HepG2 (cell line): ENCODE measurements around the gene HSPA1A. TPM values are rescaled to one million over a fixed set of nuclear protein-coding genes. Genes with fewer than 3 reads are reported as not detected.

Experiments used
- ARNTL ChIP-seq: sonication (generic); formaldehyde crosslinking; IDR thresholded peaks from 2 replicates; pipeline ENCODE4 v1.4.0; 2020; ENCODE audit warnings: mild to moderate bottlenecking, missing genetic modification reagents
- CEBPG ChIP-seq: IDR thresholded peaks from 2 replicates; pipeline ENCODE4 v1.6.1; 2016
- CHCHD3 ChIP-seq: sonication (generic); formaldehyde crosslinking; IDR thresholded peaks from 2 replicates; pipeline ENCODE4 v1.8.0; 2022; ENCODE audit warnings: mild to moderate bottlenecking, missing genetic modification reagents, moderate library complexity
- CTCF ChIP-seq: sonication (generic); formaldehyde crosslinking; IDR thresholded peaks from 2 replicates; pipeline ENCODE4 v1.5.0; 2020; ENCODE audit warnings: mild to moderate bottlenecking, missing genetic modification reagents, moderate library complexity
- E2F5 ChIP-seq: sonication (generic); formaldehyde crosslinking; conservative IDR thresholded peaks from 2 replicates; pipeline ENCODE4 v1.4.0; 2020; ENCODE audit warnings: missing genetic modification reagents
- FIP1L1 ChIP-seq: fragments of 200-400 bp; formaldehyde crosslinking; IDR thresholded peaks from 2 replicates; pipeline ENCODE4 v1.6.1; 2018; ENCODE audit warnings: low read depth, mild to moderate bottlenecking, low read length, moderate library complexity, borderline replicate concordance; ENCODE audit not compliant: insufficient read depth
- FOXP4 ChIP-seq: sonication (generic); formaldehyde crosslinking; IDR thresholded peaks from 2 replicates; pipeline ENCODE4 v1.4.0; 2020; ENCODE audit warnings: missing genetic modification reagents
- HNF4G ChIP-seq, 2 experiments: sonication (generic) in 1 of 2; formaldehyde crosslinking in 1 of 2; IDR thresholded peaks; 2 replicates each; pipeline versions ENCODE4 v1.4.0 to v1.6.1; 2011 to 2020; ENCODE audit warnings: borderline replicate concordance in 2 of 2, low read depth in 2 of 2, mild to moderate bottlenecking in 2 of 2, low read length in 1 of 2, missing genetic modification reagents in 1 of 2, moderate library complexity in 1 of 2
- JDP2 ChIP-seq: sonication (generic); formaldehyde crosslinking; IDR thresholded peaks from 2 replicates; pipeline ENCODE4 v1.8.1; 2022; ENCODE audit warnings: missing genetic modification reagents, borderline replicate concordance
- MAFK ChIP-seq, 2 experiments: IDR thresholded peaks in 1 of 2; conservative IDR thresholded peaks in 1 of 2; 2 replicates each; pipeline ENCODE4 v1.6.1; 2011; ENCODE audit warnings: improper control_type of control experiment in 2 of 2, low read length in 2 of 2
- SP4 ChIP-seq: sonication (generic); formaldehyde crosslinking; IDR thresholded peaks from 2 replicates; pipeline ENCODE4 v1.8.1; 2023; ENCODE audit warnings: mild to moderate bottlenecking, missing genetic modification reagents
- TARDBP ChIP-seq: sonication (generic); formaldehyde crosslinking; IDR thresholded peaks from 2 replicates; pipeline ENCODE4 v1.8.0; 2022; ENCODE audit warnings: mild to moderate bottlenecking, missing genetic modification reagents
- ZBTB46 ChIP-seq: sonication (generic); formaldehyde crosslinking; IDR thresholded peaks from 2 replicates; pipeline ENCODE4 v1.4.0; 2020; ENCODE audit warnings: mild to moderate bottlenecking, missing genetic modification reagents, borderline replicate concordance
- ZNF124 ChIP-seq: sonication (generic); formaldehyde crosslinking; IDR thresholded peaks from 2 replicates; pipeline ENCODE4 v1.4.0; 2020; ENCODE audit warnings: missing genetic modification reagents
- ZNF180 ChIP-seq: sonication (generic); formaldehyde crosslinking; IDR thresholded peaks from 2 replicates; pipeline ENCODE4 v1.4.0; 2020; ENCODE audit warnings: low read depth, missing genetic modification reagents, borderline replicate concordance
- ZNF234 ChIP-seq: sonication (generic); formaldehyde crosslinking; conservative IDR thresholded peaks from 2 replicates; pipeline ENCODE4 v1.5.1; 2020; ENCODE audit warnings: mild to moderate bottlenecking, missing genetic modification reagents
- ZNF30 ChIP-seq: sonication (generic); formaldehyde crosslinking; IDR thresholded peaks from 2 replicates; pipeline ENCODE4 v1.5.0; 2020; ENCODE audit warnings: mild to moderate bottlenecking, missing genetic modification reagents
- ZNF367 ChIP-seq: sonication (generic); formaldehyde crosslinking; IDR thresholded peaks from 2 replicates; pipeline ENCODE4 v1.4.0; 2020; ENCODE audit warnings: missing genetic modification reagents, borderline replicate concordance
- ZNF614 ChIP-seq: IDR thresholded peaks from 2 replicates; pipeline ENCODE4 v1.6.1; 2018; ENCODE audit warnings: missing biosample characterization, missing genetic modification reagents, inconsistent platforms, borderline replicate concordance
- ZNF749 ChIP-seq: sonication (generic); formaldehyde crosslinking; IDR thresholded peaks from 2 replicates; pipeline ENCODE4 v1.8.0; 2022; ENCODE audit warnings: mild to moderate bottlenecking, missing genetic modification reagents, moderate library complexity, borderline replicate concordance
- ZNF792 ChIP-seq: IDR thresholded peaks from 2 replicates; pipeline ENCODE4 v1.6.1; 2016
- ZSCAN12 ChIP-seq: sonication (generic); formaldehyde crosslinking; IDR thresholded peaks from 2 replicates; pipeline ENCODE4 v1.9.0; 2021; ENCODE audit warnings: mild to moderate bottlenecking, missing genetic modification reagents
- polyA plus RNA-seq, 8 experiments: library from polyadenylated mRNA; depleted of rRNA in 3 of 8; stranded (reverse) in 7 of 8; unstranded in 1 of 8; fragments of >200 nt; fragmentation: Illumina TruSeq in 4 of 8; extraction: Trizol in 4 of 8; gene quantifications; 2 replicates each; pipeline versions ENCODE4 v1.2.1 to v1.2.3, GENCODE V29; 2011 to 2016; ENCODE audit warnings: low read depth in 4 of 8, missing spikeins in 1 of 8, mixed read lengths in 1 of 8; ENCODE audit not compliant: insufficient read depth in 1 of 8
- total RNA-seq, 5 experiments: library from RNA; depleted of rRNA; stranded (reverse); fragments of >200 nt; fragmentation: Illumina TruSeq; extraction: Trizol; gene quantifications; 2 replicates each; pipeline ENCODE4 v1.2.3, GENCODE V29; 2016; ENCODE audit warnings: low read depth in 1 of 5

Gene HSPA1A
- total and polyA plus RNA-seq, 2 of the 13 experiments (the other 11 are each of a cell fraction or from before 2014, with no cell fraction given) = 44.5 to 85.0 TPM

- peak; percentile 94 for TF ChIP-seq ZNF614 (CRISPR knock-in tag)
- peak; percentile 99 for TF ChIP-seq ZNF367
- no peak for TF ChIP-seq CEBPG (CRISPR knock-in tag)
- TF ChIP-seq E2F5 = peak; percentile 79; the same call in 1 of the 2 replicates
- peak; percentile 48; the same call in 1 of the 2 replicates for TF ChIP-seq FOXP4 (CRISPR knock-in tag)
- TF ChIP-seq ZNF124 (CRISPR knock-in tag) = peak; percentile 75; the same call in 1 of the 2 replicates
- TF ChIP-seq MAFK (conservative IDR thresholded peaks at IDR 0.05 in 1 of 2, IDR thresholded peaks at IDR 0.05 in 1 of 2; ENCODE audit: low read length in 2 of 2) = no peak
- peak; percentile 20 for TF ChIP-seq CTCF (CRISPR knock-in tag)
- TF ChIP-seq ARNTL (CRISPR knock-in tag) = peak; percentile 69
- TF ChIP-seq ZNF30 (CRISPR knock-in tag) = 0 out of 2 replicates have a peak, but pooled peaks have one; percentile 40
- TF ChIP-seq ZNF180 = peak; percentile 91; the same call in 1 of the 2 replicates
- 0 out of 2 replicates have a peak, but pooled peaks have one; percentile 82 for TF ChIP-seq CHCHD3 (CRISPR knock-in tag)
- peak; percentile 19; the same call in 1 of the 2 replicates for TF ChIP-seq ZSCAN12 (CRISPR knock-in tag)
- peak; percentile 90 for TF ChIP-seq SP4
- TF ChIP-seq FIP1L1 = no peak; the same call in 1 of the 2 replicates
- no peak; the same call in none of the 2 replicates for TF ChIP-seq ZNF749
- TF ChIP-seq ZNF234 (CRISPR knock-in tag) = no peak
- peak; percentile 67 for TF ChIP-seq ZNF792 (CRISPR knock-in tag)
- TF ChIP-seq HNF4G (IDR thresholded peaks at IDR 0.05; ENCODE audit: borderline replicate concordance, low read depth, low read length) = peak; percentile 48; the same call in 1 of the 2 replicates
- TF ChIP-seq HNF4G (CRISPR knock-in tag; IDR thresholded peaks at IDR 0.05; ENCODE audit: borderline replicate concordance, low read depth) = peak; percentile 63; the same call in 1 of the 2 replicates
- no peak for TF ChIP-seq ZBTB46 (CRISPR knock-in tag)
- peak; percentile 93 for TF ChIP-seq TARDBP
- TF ChIP-seq JDP2 (CRISPR knock-in tag) = no peak
Observed at GRCh38 chr6:31862344-31863235, 47.2 kb downstream of the HSPA1A start, which contains the start of gene NEU1 (continued).
